ENCODE results near the gene ANKS3.
A peak's percentile ranks its signal among the peaks of the same experiment; 100 is the strongest.

Gene ANKS3

DNA sequence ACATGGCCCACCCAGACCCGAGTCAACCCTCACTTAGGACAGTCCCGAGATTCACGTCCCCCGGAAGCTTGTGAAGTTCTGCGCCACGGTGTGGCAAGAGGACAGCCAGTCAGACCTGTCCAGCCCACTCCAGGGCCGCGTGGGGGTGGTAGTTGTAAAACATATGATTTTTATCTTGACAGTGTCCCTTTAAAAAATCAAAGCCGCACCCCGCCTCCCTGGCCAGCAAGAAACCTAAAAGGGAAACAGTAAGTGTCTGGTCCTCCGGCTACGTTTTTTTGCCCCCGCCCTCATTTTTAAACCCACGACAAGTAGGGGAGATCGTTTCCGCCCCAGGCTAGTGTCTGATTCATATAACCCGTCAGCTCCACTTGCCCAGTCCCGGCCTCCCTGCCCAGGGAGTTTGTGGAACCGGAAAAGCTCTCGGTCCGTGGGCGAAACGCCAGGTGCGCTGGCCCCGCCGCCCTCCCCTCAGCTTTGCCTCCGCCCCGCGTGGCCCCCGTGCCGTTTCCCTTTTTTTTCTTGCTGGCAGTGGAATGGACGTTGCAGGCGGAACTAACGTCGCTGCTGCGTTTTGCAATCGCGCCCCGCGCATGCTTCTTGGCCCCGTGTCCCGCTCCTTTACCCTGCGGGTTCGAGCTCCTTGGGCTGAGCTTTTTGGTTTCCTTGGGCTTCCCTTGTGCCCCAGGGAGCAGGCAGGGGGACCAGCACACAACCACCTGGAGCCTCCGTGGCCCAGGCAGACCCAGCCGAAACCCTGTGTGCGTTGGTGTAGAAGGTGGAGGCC, 54.0 kb downstream of the ANKS3 start:
- peaks cover 16 to 39% of the 10 kb centered on the region in 2 donors for H3K36me3 ChIP-seq (ENCODE audit: control insufficient read depth in 2 of 2, insufficient read depth in 2 of 2, low read length in 2 of 2)
- H3K9ac ChIP-seq (ENCODE audit: low read depth in 1 of 2, low read length in 2 of 2) = peak overlapping the region; percentile 75 to 81
- H3K27ac ChIP-seq (ENCODE audit: low read depth in 2 of 2, low read length in 2 of 2) = peak overlapping the region; percentile 93 to 94
- H3K4me3 ChIP-seq (ENCODE audit: low read length in 2 of 2) = peak overlapping the region; percentile 63 to 72
- H3K27me3 ChIP-seq (ENCODE audit: control insufficient read depth in 2 of 2, insufficient read depth in 2 of 2, low read length in 2 of 2) = no peaks in the 10 kb centered on the region
- H3K9me3 ChIP-seq (ENCODE audit: control insufficient read depth in 2 of 2, low read length in 2 of 2) = no peaks in the 10 kb centered on the region
- H3K4me1 ChIP-seq (ENCODE audit: control insufficient read depth in 2 of 2, insufficient read depth in 2 of 2, low read length in 2 of 2) = peaks cover 19 to 24% of the 10 kb centered on the region in 2 donors

- peak overlapping the region; percentile 93 to 94 for H3K27ac ChIP-seq (ENCODE audit: low read depth in 2 of 2, low read length in 2 of 2)
- peaks cover 11 to 33% of the 10 kb centered on the region in 2 donors for H3K36me3 ChIP-seq (ENCODE audit: control insufficient read depth in 2 of 2, insufficient read depth in 2 of 2, low read length in 2 of 2)
- H3K4me1 ChIP-seq (ENCODE audit: control insufficient read depth in 2 of 2, insufficient read depth in 2 of 2, low read length in 2 of 2) = peaks cover 19 to 24% of the 10 kb centered on the region in 2 donors
- peak overlapping the region; percentile 63 to 72 for H3K4me3 ChIP-seq (ENCODE audit: low read length in 2 of 2)
- H3K9ac ChIP-seq (ENCODE audit: low read depth in 1 of 2, low read length in 2 of 2) = peak overlapping the region; percentile 60 to 81
- H3K9me3 ChIP-seq (ENCODE audit: control insufficient read depth in 2 of 2, low read length in 2 of 2) = no peaks in the 10 kb centered on the region
- no peaks in the 10 kb centered on the region for H3K27me3 ChIP-seq (ENCODE audit: control insufficient read depth in 2 of 2, insufficient read depth in 2 of 2, low read length in 2 of 2)
These were observed 54.8 kb downstream of the ANKS3 start for GRCh38 chr16:4679156-4679849.

GRCh38 chr16:4678596-4678995, 55.5 kb downstream of the ANKS3 start:
- H3K4me3 ChIP-seq (ENCODE audit: low read length in 2 of 2) = no peak overlapping the region
- peak overlapping the region in 1 of 2 donors; percentile 46 for H3K9ac ChIP-seq (ENCODE audit: low read depth in 1 of 2, low read length in 2 of 2)
- peaks cover 9 to 29% of the 10 kb centered on the region in 2 donors for H3K36me3 ChIP-seq (ENCODE audit: control insufficient read depth in 2 of 2, insufficient read depth in 2 of 2, low read length in 2 of 2)
- no peaks in the 10 kb centered on the region for H3K27me3 ChIP-seq (ENCODE audit: control insufficient read depth in 2 of 2, insufficient read depth in 2 of 2, low read length in 2 of 2)
- H3K9me3 ChIP-seq (ENCODE audit: control insufficient read depth in 2 of 2, low read length in 2 of 2) = no peaks in the 10 kb centered on the region
- peaks cover 19 to 24% of the 10 kb centered on the region in 2 donors for H3K4me1 ChIP-seq (ENCODE audit: control insufficient read depth in 2 of 2, insufficient read depth in 2 of 2, low read length in 2 of 2)
- H3K27ac ChIP-seq (ENCODE audit: low read depth in 2 of 2, low read length in 2 of 2) = peak overlapping the region; percentile 93 to 94

DNA sequence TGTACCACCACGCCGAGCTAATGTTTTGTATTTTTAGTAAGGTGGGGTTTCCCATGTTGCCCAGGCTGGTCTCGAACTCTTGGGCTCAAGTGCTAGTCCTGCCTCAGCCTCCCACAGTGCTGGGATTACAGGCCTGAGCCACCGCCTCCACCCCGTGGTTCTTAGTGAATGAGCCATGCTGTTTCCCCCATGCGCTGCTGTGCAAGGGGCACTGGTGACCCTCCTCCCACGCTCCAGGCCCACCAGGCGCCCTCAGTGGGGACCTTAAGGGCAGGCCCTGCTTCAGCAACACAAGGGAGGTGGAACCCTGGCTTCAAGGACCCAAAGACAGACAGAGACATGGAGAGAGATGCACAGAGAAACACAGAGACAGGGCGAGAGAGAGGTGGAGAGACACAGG, 56.1 kb downstream of the ANKS3 start:
- H3K4me3 ChIP-seq (ENCODE audit: low read length in 2 of 2) = no peak overlapping the region
- no peak overlapping the region for H3K9ac ChIP-seq (ENCODE audit: low read depth in 1 of 2, low read length in 2 of 2)
- no peak overlapping the region for H3K27ac ChIP-seq (ENCODE audit: low read depth in 2 of 2, low read length in 2 of 2)
- H3K27me3 ChIP-seq (ENCODE audit: control insufficient read depth in 2 of 2, insufficient read depth in 2 of 2, low read length in 2 of 2) = no peaks in the 10 kb centered on the region
- H3K9me3 ChIP-seq (ENCODE audit: control insufficient read depth in 2 of 2, low read length in 2 of 2) = no peaks in the 10 kb centered on the region
- peaks cover 19 to 24% of the 10 kb centered on the region in 2 donors for H3K4me1 ChIP-seq (ENCODE audit: control insufficient read depth in 2 of 2, insufficient read depth in 2 of 2, low read length in 2 of 2)
- H3K36me3 ChIP-seq (ENCODE audit: control insufficient read depth in 2 of 2, insufficient read depth in 2 of 2, low read length in 2 of 2) = peaks cover 9 to 32% of the 10 kb centered on the region in 2 donors

DNA sequence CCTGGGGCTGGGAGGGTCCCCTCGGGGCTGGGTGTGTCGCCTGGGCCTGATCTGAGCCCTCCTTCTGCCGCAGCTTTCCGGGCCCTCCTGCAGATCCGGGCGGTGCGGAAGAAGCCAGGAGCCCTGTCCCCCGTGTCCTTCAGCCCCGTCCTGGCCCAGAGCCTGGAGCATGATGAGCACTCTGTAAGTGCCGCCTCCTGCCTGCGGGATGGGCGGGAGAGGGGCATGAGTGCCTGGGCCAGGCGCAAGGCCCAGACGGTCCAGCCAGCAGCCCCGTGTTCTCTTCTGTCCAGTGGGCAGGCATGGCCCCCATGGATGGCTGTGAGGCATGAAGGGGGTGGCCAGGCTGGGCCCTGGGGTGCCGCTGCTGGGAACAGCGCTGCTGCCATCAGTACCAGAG, 56.7 kb downstream of the ANKS3 start:
- H3K27me3 ChIP-seq (ENCODE audit: control insufficient read depth in 2 of 2, insufficient read depth in 2 of 2, low read length in 2 of 2) = no peaks in the 10 kb centered on the region
- peaks cover 4 to 32% of the 10 kb centered on the region in 2 donors for H3K36me3 ChIP-seq (ENCODE audit: control insufficient read depth in 2 of 2, insufficient read depth in 2 of 2, low read length in 2 of 2)
- H3K4me1 ChIP-seq (ENCODE audit: control insufficient read depth in 2 of 2, insufficient read depth in 2 of 2, low read length in 2 of 2) = peaks cover 19 to 24% of the 10 kb centered on the region in 2 donors
- no peak overlapping the region for H3K27ac ChIP-seq (ENCODE audit: low read depth in 2 of 2, low read length in 2 of 2)
- no peak overlapping the region for H3K4me3 ChIP-seq (ENCODE audit: low read length in 2 of 2)
- H3K9ac ChIP-seq (ENCODE audit: low read depth in 1 of 2, low read length in 2 of 2) = no peak overlapping the region
- H3K9me3 ChIP-seq (ENCODE audit: control insufficient read depth in 2 of 2, low read length in 2 of 2) = no peaks in the 10 kb centered on the region

DNA sequence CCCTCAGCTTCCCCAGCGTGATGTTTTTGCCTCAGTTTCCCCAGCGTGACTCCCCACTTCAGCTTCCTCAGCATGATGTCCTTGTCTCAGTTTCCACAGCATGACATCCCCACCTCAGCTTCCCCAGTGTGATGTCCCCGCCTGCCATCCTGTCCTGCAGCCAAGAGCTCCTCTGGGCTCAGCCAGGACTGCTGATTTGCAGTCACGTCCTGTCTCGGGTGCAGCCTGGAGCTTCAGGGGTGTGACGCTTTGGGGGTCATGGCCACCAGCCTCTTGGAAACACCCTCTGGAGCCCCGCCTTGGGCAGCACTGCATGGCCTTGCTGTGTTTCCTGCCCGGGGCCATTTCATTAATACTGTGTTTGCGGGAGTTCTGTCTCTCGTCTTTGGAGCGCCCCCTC, 57.2 kb downstream of the ANKS3 start:
- Histone ChIP-seq H3K9ac (ENCODE audit: low read depth in 1 of 2, low read length in 2 of 2) (no peak overlapping the region), H3K36me3 (ENCODE audit: control insufficient read depth in 2 of 2, insufficient read depth in 2 of 2, low read length in 2 of 2) (peaks cover 4 to 29% of the 10 kb centered on the region in 2 donors), H3K4me3 (ENCODE audit: low read length in 2 of 2) (peak overlapping the region in 1 of 2 donors; percentile 20), H3K4me1 (ENCODE audit: control insufficient read depth in 2 of 2, insufficient read depth in 2 of 2, low read length in 2 of 2) (peaks cover 19 to 24% of the 10 kb centered on the region in 2 donors), H3K27ac (ENCODE audit: low read depth in 2 of 2, low read length in 2 of 2) (peak overlapping the region in 1 of 2 donors; percentile 52), H3K27me3 (ENCODE audit: control insufficient read depth in 2 of 2, insufficient read depth in 2 of 2, low read length in 2 of 2) (no peaks in the 10 kb centered on the region), H3K9me3 (ENCODE audit: control insufficient read depth in 2 of 2, low read length in 2 of 2) (no peaks in the 10 kb centered on the region)

GRCh38 chr16:4675864-4676786, 57.9 kb downstream of the ANKS3 start:
- no peaks in the 10 kb centered on the region for H3K27me3 ChIP-seq (ENCODE audit: control insufficient read depth in 2 of 2, insufficient read depth in 2 of 2, low read length in 2 of 2)
- peak overlapping the region in 1 of 2 donors; percentile 20 for H3K4me3 ChIP-seq (ENCODE audit: low read length in 2 of 2)
- H3K27ac ChIP-seq (ENCODE audit: low read depth in 2 of 2, low read length in 2 of 2) = peak overlapping the region in 1 of 2 donors; percentile 52
- H3K9me3 ChIP-seq (ENCODE audit: control insufficient read depth in 2 of 2, low read length in 2 of 2) = no peaks in the 10 kb centered on the region
- H3K4me1 ChIP-seq (ENCODE audit: control insufficient read depth in 2 of 2, insufficient read depth in 2 of 2, low read length in 2 of 2) = peaks cover 16 to 21% of the 10 kb centered on the region in 2 donors
- no peak overlapping the region for H3K9ac ChIP-seq (ENCODE audit: low read depth in 1 of 2, low read length in 2 of 2)
- peaks cover 11 to 28% of the 10 kb centered on the region in 2 donors for H3K36me3 ChIP-seq (ENCODE audit: control insufficient read depth in 2 of 2, insufficient read depth in 2 of 2, low read length in 2 of 2)

- H3K27me3 ChIP-seq (ENCODE audit: control insufficient read depth in 2 of 2, insufficient read depth in 2 of 2, low read length in 2 of 2) = no peaks in the 10 kb centered on the region
- no peak overlapping the region for H3K27ac ChIP-seq (ENCODE audit: low read depth in 2 of 2, low read length in 2 of 2)
- H3K9me3 ChIP-seq (ENCODE audit: control insufficient read depth in 2 of 2, low read length in 2 of 2) = no peaks in the 10 kb centered on the region
- peaks cover 13 to 14% of the 10 kb centered on the region in 2 donors for H3K4me1 ChIP-seq (ENCODE audit: control insufficient read depth in 2 of 2, insufficient read depth in 2 of 2, low read length in 2 of 2)
- no peak overlapping the region for H3K9ac ChIP-seq (ENCODE audit: low read depth in 1 of 2, low read length in 2 of 2)
- peaks cover 16 to 33% of the 10 kb centered on the region in 2 donors for H3K36me3 ChIP-seq (ENCODE audit: control insufficient read depth in 2 of 2, insufficient read depth in 2 of 2, low read length in 2 of 2)
- no peak overlapping the region for H3K4me3 ChIP-seq (ENCODE audit: low read length in 2 of 2)
These were observed 59.0 kb downstream of the ANKS3 start for GRCh38 chr16:4674926-4675530.

GRCh38 chr16:4673387-4674046, 60.6 kb downstream of the ANKS3 start:
- Histone ChIP-seq H3K36me3 (ENCODE audit: control insufficient read depth in 2 of 2, insufficient read depth in 2 of 2, low read length in 2 of 2) (peaks cover 26 to 40% of the 10 kb centered on the region in 2 donors), H3K27ac (ENCODE audit: low read depth in 2 of 2, low read length in 2 of 2) (no peak overlapping the region), H3K9ac (ENCODE audit: low read depth in 1 of 2, low read length in 2 of 2) (no peak overlapping the region)

More at GRCh38 chr16:4673387-4674046, 60.6 kb downstream of the ANKS3 start:
- H3K27me3 ChIP-seq (ENCODE audit: control insufficient read depth in 2 of 2, insufficient read depth in 2 of 2, low read length in 2 of 2) = no peaks in the 10 kb centered on the region
- peaks cover 0 to 3% of the 10 kb centered on the region in 2 donors for H3K4me1 ChIP-seq (ENCODE audit: control insufficient read depth in 2 of 2, insufficient read depth in 2 of 2, low read length in 2 of 2)
- no peaks in the 10 kb centered on the region for H3K9me3 ChIP-seq (ENCODE audit: control insufficient read depth in 2 of 2, low read length in 2 of 2)
- H3K4me3 ChIP-seq (ENCODE audit: low read length in 2 of 2) = no peak overlapping the region
